Activated CD4-positive, alpha-beta T cell treated with anti-CD3 and anti-CD28 coated beads, Interleukin-2, amount 10 ng/mL, durations not matched to agents 24 days and 14 days (primary cell): ENCODE results near the gene IPO11. TPM values are rescaled to one million over a fixed set of nuclear protein-coding genes. Genes with fewer than 3 reads are reported as not detected.

Experiments
- DNase-seq: peaks from one replicate; pipeline ENCODE4 v3.0.0; 2022
- H3K27ac Mint-ChIP-seq: one replicate; pipeline ENCODE4 v1.8.0; 2022; ENCODE audit warnings: mild to moderate bottlenecking, mixed read lengths
- H3K27me3 Mint-ChIP-seq: one replicate; pipeline ENCODE4 v1.8.0; 2022; ENCODE audit warnings: mixed read lengths
- H3K36me3 Mint-ChIP-seq: one replicate; pipeline ENCODE4 v1.8.0; 2022; ENCODE audit warnings: low read depth, mild to moderate bottlenecking, mixed read lengths
- H3K4me1 Mint-ChIP-seq: one replicate; pipeline ENCODE4 v1.8.0; 2021; ENCODE audit warnings: mixed read lengths
- H3K4me3 Mint-ChIP-seq: one replicate; pipeline ENCODE4 v1.8.0; 2022; ENCODE audit warnings: mild to moderate bottlenecking, moderate library complexity, mixed read lengths
- H3K9me3 Mint-ChIP-seq: one replicate; pipeline ENCODE4 v1.8.0; 2021; ENCODE audit warnings: mixed read lengths
- intact Hi-C: fragments of 100-400 bp; cut with micrococcal nuclease; formaldehyde crosslinking; loops from one replicate; pipeline ENCODE4 v1.15.1; 2023
- total RNA-seq: library from RNA; stranded (reverse); gene quantifications from 2 replicates; pipeline ENCODE4 v1.2.3, GENCODE V29; 2022

IPO11 gene
- total RNA-seq, 1 donor from 2014 or later, result 60.9 TPM

- peak overlapping the region; percentile 19 for H3K27ac Mint-ChIP-seq
- peaks cover 11% of the 10 kb centered on the region for H3K36me3 Mint-ChIP-seq
- DNase-seq, result no peak
- intact Hi-C loops, result loop anchor here (10.0 kb wide), 1 partner anchor 110 kb away; no protein-coding TSS in a partner anchor
- no peak overlapping the region for H3K4me3 Mint-ChIP-seq
- no peaks in the 10 kb centered on the region for H3K9me3 Mint-ChIP-seq
- H3K4me1 Mint-ChIP-seq, result peaks cover 16% of the 10 kb centered on the region
- no peaks in the 10 kb centered on the region for H3K27me3 Mint-ChIP-seq
Observed at GRCh38 chr5:62575066-62575465, 162.5 kb downstream of the IPO11 start.

DNA sequence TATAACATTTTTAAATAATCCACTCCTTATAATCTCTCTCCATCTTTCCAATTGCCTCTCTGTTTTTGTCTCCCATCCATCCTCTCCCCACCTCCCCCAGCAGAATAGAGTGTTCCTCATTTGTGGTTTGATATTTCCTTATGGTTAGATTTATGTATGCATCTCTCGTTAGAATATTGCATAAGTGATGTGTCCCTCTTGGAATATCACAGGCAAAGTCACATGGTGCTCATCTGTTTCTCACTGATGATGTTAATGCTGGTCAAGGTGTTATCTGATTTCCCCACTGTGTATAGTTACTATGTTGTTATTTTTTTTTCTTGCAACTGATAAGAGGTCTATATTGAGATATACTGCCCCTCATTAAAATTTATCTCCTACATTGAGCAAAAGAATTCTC lies 162.9 kb downstream of the IPO11 start:
- no peaks in the 10 kb centered on the region for H3K9me3 Mint-ChIP-seq
- DNase-seq, result no peak
- H3K27ac Mint-ChIP-seq, result peak overlapping the region; percentile 19
- H3K36me3 Mint-ChIP-seq, result peaks cover 11% of the 10 kb centered on the region
- H3K4me1 Mint-ChIP-seq, result peaks cover 14% of the 10 kb centered on the region
- intact Hi-C loops, result loop anchor here (10.0 kb wide), 1 partner anchor 111 kb away; no protein-coding TSS in a partner anchor
- no peak overlapping the region for H3K4me3 Mint-ChIP-seq
- H3K27me3 Mint-ChIP-seq, result no peaks in the 10 kb centered on the region

- Mint-ChIP-seq H3K36me3 (peaks cover 14% of the 10 kb centered on the region), H3K4me3 (no peak overlapping the region), H3K27ac (no peak overlapping the region), H3K27me3 (no peaks in the 10 kb centered on the region), H3K9me3 (no peaks in the 10 kb centered on the region), H3K4me1 (peaks cover 19% of the 10 kb centered on the region)
- intact Hi-C loops, result loop anchor here (10.0 kb wide), 1 partner anchor 112 kb away; no protein-coding TSS in a partner anchor
- DNase-seq, result no peak
Observed at GRCh38 chr5:62576570-62577170, 164.1 kb downstream of the IPO11 start.

DNA sequence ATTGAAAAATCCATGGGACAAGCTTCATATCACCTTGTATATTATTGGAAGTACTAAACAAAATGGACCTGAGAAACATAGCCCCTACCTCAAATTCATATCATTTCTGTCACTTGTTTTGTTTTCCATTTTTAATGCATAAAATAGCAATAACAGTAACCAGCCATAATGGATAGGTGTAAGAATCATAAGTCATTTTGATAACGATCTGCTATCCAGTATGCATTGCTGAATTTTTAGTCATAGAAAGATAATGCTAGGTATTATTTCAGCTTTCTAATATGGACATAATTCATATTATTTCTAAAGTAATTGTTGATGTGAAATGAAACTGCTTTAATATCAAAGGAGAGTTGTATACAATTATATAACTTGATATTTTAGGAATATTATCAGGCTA lies 164.9 kb downstream of the IPO11 start:
- no peak for DNase-seq
- H3K4me1 Mint-ChIP-seq, result peaks cover 21% of the 10 kb centered on the region
- no peak overlapping the region for H3K4me3 Mint-ChIP-seq
- no peak overlapping the region for H3K27ac Mint-ChIP-seq
- H3K36me3 Mint-ChIP-seq, result peaks cover 14% of the 10 kb centered on the region
- H3K27me3 Mint-ChIP-seq, result no peaks in the 10 kb centered on the region
- H3K9me3 Mint-ChIP-seq, result no peaks in the 10 kb centered on the region
- intact Hi-C loops, result loop anchor here (10.0 kb wide), 1 partner anchor 113 kb away; no protein-coding TSS in a partner anchor

DNA sequence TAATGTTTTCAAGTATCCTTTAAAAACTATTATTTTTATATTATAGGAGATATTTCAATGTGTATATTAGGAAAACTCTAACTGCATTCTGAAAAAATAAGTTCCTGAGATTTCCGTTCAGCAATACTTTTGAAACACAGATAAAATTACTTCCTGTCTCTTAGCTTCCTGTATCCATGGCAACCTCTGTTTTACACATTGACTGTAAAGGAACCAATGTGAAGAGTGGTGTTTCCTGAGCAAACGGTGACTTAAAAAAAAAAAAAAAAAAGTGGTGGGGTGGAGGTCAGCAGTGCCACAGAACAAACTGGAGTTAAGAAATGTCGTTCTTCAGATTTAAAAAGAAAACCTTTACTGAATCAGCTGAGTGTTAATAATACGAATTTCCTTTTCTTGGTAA lies 166.0 kb downstream of the IPO11 start, which contains the start of gene LRRC70:
Gene LRRC70, plus strand, starts transcription at position 280 of the 400 bp plus-strand sequence. CDS start 620 bp downstream, outside the sequence.
- Mint-ChIP-seq H3K36me3 (peaks cover 14% of the 10 kb centered on the region), H3K27me3 (no peaks in the 10 kb centered on the region), H3K9me3 (no peaks in the 10 kb centered on the region), H3K4me3 (peak within 1 kb of the TSS; percentile 58), H3K27ac (peak within 1 kb of the TSS; percentile 56), H3K4me1 (peaks cover 21% of the 10 kb centered on the region)
- intact Hi-C loops, result loop anchor here (10.0 kb wide), 1 partner anchor 114 kb away; no protein-coding TSS in a partner anchor
- peak; percentile 83 for DNase-seq

GRCh38 chr5:62579761-62580160 lies 167.2 kb downstream of the IPO11 start:
- Mint-ChIP-seq H3K4me3 (no peak overlapping the region), H3K27ac (no peak overlapping the region)
- intact Hi-C loops, result loop anchor here (10.0 kb wide), 1 partner anchor 115 kb away; no protein-coding TSS in a partner anchor

DNA sequence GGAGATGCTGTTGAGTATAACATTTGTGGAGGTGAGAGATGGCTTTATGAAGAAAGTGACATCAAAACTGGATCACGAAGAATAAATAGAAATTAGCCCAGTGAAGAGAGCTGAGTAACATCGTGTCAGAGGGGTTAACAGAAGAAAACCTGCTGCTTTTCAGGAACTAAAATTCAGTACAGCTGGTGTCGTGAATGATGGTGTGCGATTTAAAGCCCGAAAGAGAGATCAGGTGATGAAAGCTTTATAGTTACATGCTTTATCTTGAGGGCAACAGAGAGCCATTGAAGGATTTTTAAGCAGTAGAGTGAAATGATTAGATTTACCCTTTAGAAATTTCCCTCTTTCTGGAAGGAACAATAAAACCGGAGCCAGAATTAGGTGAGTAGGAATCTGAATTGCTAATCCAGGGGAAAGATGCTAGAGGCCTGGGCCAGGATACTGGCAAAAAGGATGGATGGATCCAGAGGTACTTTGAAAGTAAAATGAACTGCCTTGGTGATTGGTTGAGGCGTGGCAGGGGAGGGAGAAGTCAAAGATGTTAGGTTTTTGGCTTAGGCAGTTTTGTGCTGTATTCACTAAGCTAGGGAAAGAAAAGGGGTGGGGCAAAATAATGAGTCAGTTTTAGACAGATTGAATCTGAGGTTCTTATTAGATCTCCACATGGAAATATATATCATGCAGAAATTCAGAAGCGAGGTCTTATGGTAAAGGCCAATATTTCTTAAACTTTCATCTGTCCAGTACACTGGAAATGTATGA lies 169.5 kb downstream of the IPO11 start:
- DNase-seq, result no peak
- no peak overlapping the region for H3K4me3 Mint-ChIP-seq
- H3K36me3 Mint-ChIP-seq, result peaks cover 12% of the 10 kb centered on the region
- no peaks in the 10 kb centered on the region for H3K9me3 Mint-ChIP-seq
- peaks cover 22% of the 10 kb centered on the region for H3K4me1 Mint-ChIP-seq
- no peak overlapping the region for H3K27ac Mint-ChIP-seq
- intact Hi-C loops, result no loop called here
- no peaks in the 10 kb centered on the region for H3K27me3 Mint-ChIP-seq

More at GRCh38 chr5:62579761-62580160, 167.2 kb downstream of the IPO11 start:
- no peaks in the 10 kb centered on the region for H3K27me3 Mint-ChIP-seq
- DNase-seq, result no peak
- H3K4me1 Mint-ChIP-seq, result peaks cover 16% of the 10 kb centered on the region
- peaks cover 16% of the 10 kb centered on the region for H3K36me3 Mint-ChIP-seq
- no peaks in the 10 kb centered on the region for H3K9me3 Mint-ChIP-seq

- peaks cover 15% of the 10 kb centered on the region for H3K36me3 Mint-ChIP-seq
- peaks cover 4% of the 10 kb centered on the region for H3K9me3 Mint-ChIP-seq
- H3K4me3 Mint-ChIP-seq, result no peak overlapping the region
- no peak for DNase-seq
- intact Hi-C loops, result no loop called here
- peaks cover 19% of the 10 kb centered on the region for H3K4me1 Mint-ChIP-seq
- H3K27me3 Mint-ChIP-seq, result no peaks in the 10 kb centered on the region
- no peak overlapping the region for H3K27ac Mint-ChIP-seq
Observed at GRCh38 chr5:62584391-62584790, 171.8 kb downstream of the IPO11 start.

DNA sequence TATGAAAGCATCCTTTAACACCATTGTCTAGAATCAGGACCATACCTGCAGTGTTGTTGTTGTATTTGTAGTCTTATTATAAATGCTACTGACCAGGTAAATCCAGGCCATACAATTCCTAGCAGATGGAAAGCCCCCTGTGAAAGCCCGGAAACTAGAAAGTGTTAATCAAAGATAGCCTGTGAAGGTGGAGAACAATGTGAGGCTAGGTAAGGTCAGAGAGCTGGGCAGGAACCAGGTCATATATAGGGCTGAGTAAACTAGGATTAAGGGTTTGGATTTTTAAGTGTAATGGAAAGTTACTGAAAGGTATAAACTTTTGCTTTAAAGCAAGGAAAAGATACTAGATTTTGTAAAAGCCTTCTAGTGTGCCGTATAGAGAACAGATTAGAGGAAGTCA lies 172.7 kb downstream of the IPO11 start:
- peaks cover 17% of the 10 kb centered on the region for H3K36me3 Mint-ChIP-seq
- H3K27ac Mint-ChIP-seq, result no peak overlapping the region
- H3K27me3 Mint-ChIP-seq, result no peaks in the 10 kb centered on the region
- H3K4me3 Mint-ChIP-seq, result no peak overlapping the region
- peaks cover 6% of the 10 kb centered on the region for H3K9me3 Mint-ChIP-seq
- intact Hi-C loops, result no loop called here
- peaks cover 19% of the 10 kb centered on the region for H3K4me1 Mint-ChIP-seq
- no peak for DNase-seq

DNA sequence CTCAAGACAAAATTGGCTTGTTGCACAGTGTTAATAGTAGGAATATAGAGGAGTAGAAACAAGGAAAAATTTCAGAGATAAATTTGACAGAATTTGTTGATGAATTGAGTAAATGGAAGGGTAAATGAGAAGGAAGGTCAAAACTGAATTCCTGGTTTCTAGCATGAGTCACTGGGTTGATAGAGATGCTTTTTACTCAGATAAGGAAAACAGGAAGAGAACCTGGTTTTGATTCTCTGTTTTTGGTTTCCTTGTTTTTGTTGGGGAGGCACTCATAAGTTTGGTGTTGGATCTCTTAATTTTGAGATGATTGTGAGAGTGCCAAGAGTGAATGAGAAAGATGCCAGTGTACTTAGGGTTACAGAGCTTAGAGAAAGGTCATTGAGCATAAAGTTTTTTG lies 173.2 kb downstream of the IPO11 start:
- Mint-ChIP-seq H3K27me3 (no peaks in the 10 kb centered on the region), H3K4me1 (peaks cover 19% of the 10 kb centered on the region), H3K4me3 (no peak overlapping the region), H3K9me3 (peaks cover 6% of the 10 kb centered on the region), H3K27ac (no peak overlapping the region), H3K36me3 (peaks cover 14% of the 10 kb centered on the region)
- DNase-seq, result no peak
- intact Hi-C loops, result no loop called here

GRCh38 chr5:62587737-62588136 lies 175.2 kb downstream of the IPO11 start:
- H3K4me1 Mint-ChIP-seq, result peaks cover 12% of the 10 kb centered on the region
- H3K27ac Mint-ChIP-seq, result no peak overlapping the region
- H3K9me3 Mint-ChIP-seq, result peaks cover 6% of the 10 kb centered on the region
- no peak for DNase-seq
- H3K4me3 Mint-ChIP-seq, result no peak overlapping the region
- H3K27me3 Mint-ChIP-seq, result no peaks in the 10 kb centered on the region
- peaks cover 24% of the 10 kb centered on the region for H3K36me3 Mint-ChIP-seq
- intact Hi-C loops, result no loop called here

DNA sequence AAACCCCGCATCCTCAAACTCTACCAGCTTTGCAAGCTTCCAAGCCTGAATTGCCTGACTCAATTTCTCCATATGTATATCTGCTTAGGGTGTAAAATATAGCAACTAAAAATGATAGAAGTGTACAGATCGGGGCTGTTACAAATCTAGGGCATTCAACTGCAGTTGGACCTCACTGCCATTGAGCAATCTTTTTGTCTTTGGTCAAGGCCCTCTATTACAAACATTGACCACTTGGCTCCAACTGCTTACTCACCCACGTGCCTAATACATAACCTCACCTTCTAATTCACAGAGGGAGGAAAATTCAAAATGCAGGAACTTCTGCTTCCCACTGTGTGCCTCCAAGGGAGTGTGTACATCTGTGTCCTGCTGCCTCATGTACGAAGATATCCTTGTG lies 176.1 kb downstream of the IPO11 start:
- intact Hi-C loops, result no loop called here
- H3K36me3 Mint-ChIP-seq, result peaks cover 31% of the 10 kb centered on the region
- no peak for DNase-seq
- no peak overlapping the region for H3K4me3 Mint-ChIP-seq
- peaks cover 9% of the 10 kb centered on the region for H3K9me3 Mint-ChIP-seq
- H3K27me3 Mint-ChIP-seq, result no peaks in the 10 kb centered on the region
- H3K27ac Mint-ChIP-seq, result no peak overlapping the region
- H3K4me1 Mint-ChIP-seq, result peaks cover 12% of the 10 kb centered on the region

DNA sequence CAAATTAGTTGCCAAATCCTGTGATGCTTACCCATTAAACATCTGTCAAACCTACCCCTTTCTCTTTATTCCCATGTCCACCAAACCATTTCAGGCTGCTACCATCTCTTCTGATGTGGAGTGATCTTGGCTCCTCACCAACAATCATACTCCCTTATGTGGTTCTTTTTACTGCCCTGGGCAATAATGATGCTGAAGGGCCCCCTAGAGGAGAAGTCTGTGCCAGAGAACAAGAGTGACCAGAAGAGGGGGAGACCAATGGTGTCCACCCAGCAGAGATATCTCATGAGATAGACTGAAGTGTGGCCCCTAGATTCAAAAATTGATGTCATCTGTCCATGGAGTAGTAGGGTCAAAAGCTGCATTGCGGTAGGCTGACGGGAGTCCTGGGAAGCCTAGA lies 176.9 kb downstream of the IPO11 start:
- Mint-ChIP-seq H3K36me3 (peaks cover 30% of the 10 kb centered on the region), H3K4me3 (no peak overlapping the region), H3K9me3 (peaks cover 9% of the 10 kb centered on the region), H3K4me1 (peaks cover 12% of the 10 kb centered on the region), H3K27ac (no peak overlapping the region), H3K27me3 (no peaks in the 10 kb centered on the region)
- intact Hi-C loops, result no loop called here
- DNase-seq, result no peak

DNA sequence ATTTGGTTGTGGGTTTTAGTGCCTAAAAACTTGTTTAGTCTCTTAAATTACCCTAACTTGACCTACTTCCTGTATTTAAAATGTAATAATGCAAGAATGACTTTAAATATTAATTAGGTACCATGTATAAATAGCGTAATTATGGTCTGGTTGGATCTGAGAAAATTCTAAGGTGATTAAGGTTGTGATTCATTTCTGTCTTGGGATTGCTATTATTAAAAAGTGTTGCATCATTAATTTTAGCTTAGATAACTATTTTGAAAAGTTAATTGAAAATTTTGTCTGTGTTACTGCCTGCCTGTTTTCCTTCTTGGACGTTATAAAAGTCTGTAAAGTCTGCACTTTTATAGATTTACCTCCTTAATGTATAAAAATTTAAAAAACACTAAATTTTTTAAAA lies 177.8 kb downstream of the IPO11 start:
- H3K27ac Mint-ChIP-seq, result no peak overlapping the region
- H3K27me3 Mint-ChIP-seq, result no peaks in the 10 kb centered on the region
- DNase-seq, result no peak
- peaks cover 7% of the 10 kb centered on the region for H3K4me1 Mint-ChIP-seq
- H3K36me3 Mint-ChIP-seq, result peaks cover 33% of the 10 kb centered on the region
- no peak overlapping the region for H3K4me3 Mint-ChIP-seq
- intact Hi-C loops, result no loop called here
- peaks cover 9% of the 10 kb centered on the region for H3K9me3 Mint-ChIP-seq
